Stimulated activated CD4-positive, alpha-beta T cell treated with anti-CD3 and anti-CD28 coated beads, Interleukin-15, amount 100 ng/mL, for 1 hour (primary cell): ENCODE results near the gene GAD2.

ENCODE experiments used
- DNase-seq, 2 donors: peaks; one replicate each; pipeline ENCODE4 v3.0.0-alpha.2; 2020; ENCODE audit warnings: low read depth in 1 of 2, low spot score in 1 of 2

Gene GAD2

DNA sequence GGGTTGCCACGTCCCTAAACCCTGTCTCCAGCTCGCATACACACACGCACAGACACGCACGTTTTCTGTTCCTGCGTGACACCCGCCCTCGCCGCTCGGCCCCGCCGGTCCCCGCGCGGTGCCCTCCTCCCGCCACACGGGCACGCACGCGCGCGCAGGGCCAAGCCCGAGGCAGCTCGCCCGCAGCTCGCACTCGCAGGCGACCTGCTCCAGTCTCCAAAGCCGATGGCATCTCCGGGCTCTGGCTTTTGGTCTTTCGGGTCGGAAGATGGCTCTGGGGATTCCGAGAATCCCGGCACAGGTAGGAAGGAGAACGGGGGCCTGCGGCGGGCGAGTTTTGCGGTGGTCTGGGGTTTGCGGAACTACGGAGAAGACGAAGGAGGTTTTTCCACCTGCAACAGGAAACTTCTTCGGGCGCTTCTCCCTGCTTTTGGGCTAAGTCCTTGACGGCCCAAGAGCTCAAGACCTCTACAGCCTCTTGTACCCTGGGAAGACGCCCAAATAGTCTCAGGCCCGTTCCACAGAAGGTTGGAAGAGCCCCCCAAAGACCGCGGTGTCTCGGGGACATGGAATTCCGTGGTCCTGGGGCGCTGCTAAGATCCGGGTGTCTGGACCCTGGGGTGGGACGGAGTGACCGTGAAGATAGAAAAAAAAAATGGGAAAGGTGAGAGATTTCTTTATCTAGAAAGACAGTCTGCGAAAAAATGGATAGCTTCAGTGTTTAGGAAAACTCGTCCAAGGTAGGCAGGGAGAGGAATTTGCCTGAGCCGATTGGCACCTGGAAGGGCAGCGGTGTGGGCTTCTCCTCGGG lies at the start of gene GAD2:
Gene GAD2, plus strand, starts transcription at position 190 of the 811 bp plus-strand sequence. Its CDS starts 36 bp downstream, at position 226.
- DNase-seq, result no peak

DNA sequence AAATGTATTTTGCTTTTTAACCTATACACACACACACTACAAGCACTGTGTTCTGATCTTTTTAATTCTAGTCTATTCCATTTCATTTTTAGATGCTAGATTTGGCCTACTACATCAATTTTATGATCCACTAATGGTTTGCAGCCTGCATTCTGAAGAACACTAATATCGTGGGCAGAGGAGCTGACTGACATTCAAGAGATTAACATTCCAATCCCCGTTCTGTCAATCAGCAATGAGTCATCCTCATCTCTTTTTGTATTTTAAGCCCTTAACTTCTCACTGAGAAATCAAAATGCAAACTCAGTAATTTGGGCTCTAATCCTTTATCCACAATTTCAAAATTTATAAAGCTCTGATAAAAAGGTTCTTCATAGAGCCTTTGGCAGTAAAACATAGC lies 47.1 kb upstream of the GAD2 start:
- DNase-seq, result no peak

- DNase-seq, result no peak
Observed at GRCh38 chr10:26172131-26172530, 44.4 kb upstream of the GAD2 start.

DNA sequence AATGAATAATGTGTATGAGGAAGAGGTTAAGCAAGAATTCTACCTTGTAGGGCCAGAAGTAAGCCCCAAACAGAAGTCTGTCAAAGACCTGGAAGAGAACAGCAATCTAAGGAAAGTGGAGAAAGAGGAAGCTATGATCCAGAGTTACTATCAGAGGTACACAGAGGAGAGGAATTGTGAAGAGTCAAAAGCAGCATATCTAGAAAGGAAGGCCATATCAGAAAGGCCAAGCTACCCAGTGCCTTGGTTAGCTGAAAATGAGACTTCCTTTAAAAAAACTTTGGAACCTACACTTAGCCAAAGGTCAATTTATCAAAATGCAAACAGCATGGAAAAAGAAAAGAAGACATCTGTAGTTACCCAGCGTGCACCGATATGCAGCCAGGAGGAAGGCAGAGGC lies 42.7 kb upstream of the GAD2 start:
- no peak for DNase-seq

- DNase-seq, result no peak
Observed at GRCh38 chr10:26177341-26177740, 39.2 kb upstream of the GAD2 start.

DNA sequence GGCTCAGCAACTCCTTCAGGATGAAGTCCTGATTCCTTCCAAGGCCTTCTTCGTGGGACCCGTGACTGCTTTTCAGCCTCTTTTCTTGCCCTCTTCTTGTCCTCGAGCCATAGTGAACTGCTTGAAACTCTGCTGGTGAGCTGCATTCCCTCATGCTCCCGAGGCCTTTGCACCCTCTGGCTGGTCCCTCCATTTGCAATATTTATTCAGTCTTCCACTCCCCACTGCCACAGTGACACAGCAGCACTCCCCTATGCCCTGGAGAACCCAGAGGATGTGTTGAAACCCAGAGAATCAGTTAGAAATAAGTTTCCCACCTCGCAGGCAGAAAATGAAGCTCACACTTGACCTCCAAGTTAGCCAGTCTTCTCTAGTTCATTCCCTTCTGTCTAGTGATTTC lies 22.3 kb upstream of the GAD2 start:
- DNase-seq, result no peak

- DNase-seq, result no peak
Observed at GRCh38 chr10:26197248-26197647, 19.3 kb upstream of the GAD2 start.

GRCh38 chr10:26198119-26198518 lies 18.5 kb upstream of the GAD2 start:
- no peak for DNase-seq

DNA sequence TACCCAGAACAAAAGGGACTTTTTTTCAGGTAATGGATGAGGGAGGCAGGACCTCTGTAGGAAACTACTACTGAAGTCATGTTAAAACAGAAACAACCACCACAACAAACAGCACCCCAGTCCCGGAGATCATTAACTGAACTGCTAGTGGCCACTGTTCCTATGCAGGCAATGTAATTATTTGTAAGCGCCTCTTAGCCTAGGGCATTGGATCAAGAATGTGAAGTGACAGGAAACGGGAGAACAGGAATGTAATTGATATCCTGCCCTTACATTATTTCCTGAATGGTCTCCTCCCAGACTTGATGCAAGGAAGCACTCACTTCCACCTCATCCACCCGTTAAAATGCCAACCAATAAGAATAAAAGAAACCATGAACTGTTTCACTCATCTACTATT lies 16.7 kb upstream of the GAD2 start:
- DNase-seq, result no peak

DNA sequence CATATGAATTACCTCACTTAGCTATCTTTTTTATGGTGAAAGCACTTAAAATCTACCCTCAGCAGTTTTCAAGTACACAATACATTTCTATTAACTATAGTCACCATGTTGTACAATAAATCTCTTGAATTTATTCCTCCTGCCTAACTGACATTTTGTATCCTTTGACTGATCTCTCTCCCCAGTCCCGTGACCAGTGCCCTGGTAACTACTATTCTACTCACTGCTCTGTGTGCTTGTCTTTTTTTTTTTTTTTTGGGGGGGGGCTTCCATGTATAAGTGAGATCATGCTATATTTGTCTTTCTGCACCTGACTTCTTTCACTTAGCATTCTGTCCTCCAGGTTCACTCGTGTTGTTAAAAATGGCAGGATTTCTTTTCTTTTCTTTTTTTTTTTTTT lies 11.4 kb upstream of the GAD2 start:
- no peak for DNase-seq

- no peak for DNase-seq
Observed at GRCh38 chr10:26211781-26212444, 4.7 kb upstream of the GAD2 start.

GRCh38 chr10:26212511-26212910 lies 4.1 kb upstream of the GAD2 start:
- no peak for DNase-seq

GRCh38 chr10:26213157-26213800 lies 3.3 kb upstream of the GAD2 start:
- no peak for DNase-seq

GRCh38 chr10:26214004-26214403 lies 2.6 kb upstream of the GAD2 start:
- no peak for DNase-seq

DNA sequence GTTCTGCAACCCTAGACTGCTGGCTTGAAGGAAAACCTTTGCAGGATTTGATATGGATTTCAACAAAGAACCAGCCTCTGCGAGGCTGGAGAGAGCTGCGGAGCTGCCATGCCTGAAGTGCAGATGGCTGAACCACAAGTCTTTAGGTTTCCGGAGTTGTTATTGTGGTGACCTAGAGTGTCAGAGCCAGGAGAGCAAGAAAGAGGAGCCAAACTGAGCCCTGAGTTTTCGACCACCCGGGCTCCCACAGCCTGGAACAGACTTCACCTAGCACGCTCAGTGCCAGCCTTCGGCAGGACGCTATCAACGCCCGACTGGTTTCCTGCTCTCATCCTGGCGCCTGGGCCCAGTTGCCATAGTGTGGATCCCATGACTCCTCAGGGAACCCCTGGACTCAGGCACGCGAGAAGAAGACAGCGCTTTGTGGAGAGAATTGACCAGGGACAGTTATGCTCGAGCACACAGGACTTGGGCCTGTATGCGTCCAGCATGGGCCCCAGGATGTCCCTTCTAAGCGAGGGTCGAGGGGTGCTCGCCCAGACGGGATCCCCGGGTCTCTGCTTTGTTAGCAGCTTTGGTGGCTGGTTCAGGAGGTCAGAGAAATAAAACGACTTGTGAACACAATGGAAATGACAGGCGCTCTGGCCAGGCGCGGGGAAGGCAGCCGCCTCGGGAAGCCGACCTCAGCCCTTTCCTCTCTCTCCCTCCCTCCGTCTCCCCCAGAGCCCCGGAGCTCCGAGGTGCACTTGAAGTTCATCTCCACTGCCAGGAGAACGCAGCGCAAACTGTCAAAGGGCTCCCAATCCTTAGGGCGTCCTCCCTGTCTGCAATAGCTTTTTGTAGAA lies 1.8 kb upstream of the GAD2 start:
- DNase-seq, result no peak

- no peak for DNase-seq
Observed at GRCh38 chr10:26215396-26215934, 1.1 kb upstream of the GAD2 start.

DNA sequence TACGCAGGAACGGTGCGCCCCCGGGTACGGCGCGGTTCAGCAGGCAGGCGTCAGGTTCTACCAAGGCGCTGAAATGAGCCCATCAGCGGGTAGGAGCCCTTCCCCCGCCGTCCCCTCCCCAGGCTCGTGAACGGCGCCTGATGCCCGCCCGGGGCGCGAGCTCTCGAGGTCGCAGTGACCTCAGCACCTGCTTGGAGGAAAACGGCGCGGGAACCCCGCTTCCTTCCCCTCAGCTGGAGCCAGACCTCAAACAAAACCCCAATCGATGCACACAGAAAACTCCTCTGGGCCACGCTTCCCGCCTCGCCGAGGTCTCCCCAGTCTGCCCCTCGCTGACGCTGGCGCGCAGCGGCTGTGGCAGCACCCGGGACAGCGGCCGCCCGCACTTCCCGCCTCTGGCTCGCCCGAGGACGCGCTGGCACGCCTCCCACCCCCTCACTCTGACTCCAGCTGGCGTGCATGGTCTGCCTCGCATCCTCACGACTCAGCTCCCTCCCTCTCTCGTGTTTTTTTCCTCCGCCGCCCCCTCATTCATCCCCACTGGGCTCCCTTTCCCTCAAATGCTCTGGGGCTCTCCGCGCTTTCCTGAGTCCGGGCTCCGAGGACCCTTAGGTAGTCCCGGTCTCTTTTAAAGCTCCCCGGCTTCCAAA lies 514 bp upstream of the GAD2 start:
- no peak for DNase-seq

DNA sequence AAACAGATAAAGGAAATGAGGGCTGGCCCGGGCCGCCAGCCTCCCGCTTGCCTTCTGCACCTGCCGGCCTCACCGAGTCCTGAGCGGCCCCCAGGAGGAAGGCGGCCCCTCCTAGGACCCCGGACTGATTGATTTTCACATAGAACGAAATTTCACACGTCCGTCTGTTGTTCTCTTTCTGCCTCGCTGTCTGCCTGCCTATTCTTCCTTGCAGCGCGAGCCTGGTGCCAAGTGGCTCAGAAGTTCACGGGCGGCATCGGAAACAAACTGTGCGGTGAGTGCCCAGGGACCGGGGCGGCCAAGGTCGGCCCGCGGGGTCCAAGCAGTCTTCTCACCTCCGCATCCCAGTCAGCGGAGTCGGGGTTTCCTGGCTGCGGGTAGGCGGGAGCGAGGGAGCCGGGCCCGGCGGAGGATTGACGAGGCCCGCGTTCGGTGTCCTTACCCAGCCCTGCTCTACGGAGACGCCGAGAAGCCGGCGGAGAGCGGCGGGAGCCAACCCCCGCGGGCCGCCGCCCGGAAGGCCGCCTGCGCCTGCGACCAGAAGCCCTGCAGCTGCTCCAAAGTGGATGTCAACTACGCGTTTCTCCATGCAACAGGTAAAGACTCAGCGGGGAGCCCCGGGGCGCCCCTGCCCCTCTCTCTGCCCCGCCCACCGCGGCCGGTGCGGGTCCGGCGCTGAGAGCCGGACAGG lies 967 bp downstream of the GAD2 start:
- DNase-seq, result no peak

DNA sequence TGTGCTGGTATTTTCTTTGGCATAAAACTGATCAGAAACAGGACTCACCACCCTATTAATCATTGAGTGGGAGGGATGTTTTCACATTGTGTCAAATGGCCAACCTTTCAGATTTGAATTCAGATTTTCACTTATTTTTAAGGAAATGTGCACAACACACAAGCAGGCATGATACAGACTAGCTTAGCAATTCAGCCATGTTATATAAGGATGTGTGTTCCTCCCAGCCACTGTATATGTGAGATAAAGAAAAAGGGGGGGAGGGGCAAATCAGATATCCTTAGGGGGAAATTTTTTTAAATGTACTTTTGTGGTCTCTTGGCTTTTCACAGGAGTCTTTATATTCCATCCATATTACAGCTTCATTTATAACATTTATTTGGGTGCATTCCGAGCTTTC lies 3.1 kb downstream of the GAD2 start:
- DNase-seq, result no peak

GRCh38 chr10:26220901-26221300 lies 4.3 kb downstream of the GAD2 start:
- DNase-seq, result no peak
